GM04503 (cell line): Measurements from ENCODE around the gene PABPN1L.

Experiments used
- DNase-seq: peaks from one replicate; pipeline ENCODE4 v3.0.0-alpha.2; 2012; ENCODE audit warnings: low read depth

The PABPN1L gene

DNA sequence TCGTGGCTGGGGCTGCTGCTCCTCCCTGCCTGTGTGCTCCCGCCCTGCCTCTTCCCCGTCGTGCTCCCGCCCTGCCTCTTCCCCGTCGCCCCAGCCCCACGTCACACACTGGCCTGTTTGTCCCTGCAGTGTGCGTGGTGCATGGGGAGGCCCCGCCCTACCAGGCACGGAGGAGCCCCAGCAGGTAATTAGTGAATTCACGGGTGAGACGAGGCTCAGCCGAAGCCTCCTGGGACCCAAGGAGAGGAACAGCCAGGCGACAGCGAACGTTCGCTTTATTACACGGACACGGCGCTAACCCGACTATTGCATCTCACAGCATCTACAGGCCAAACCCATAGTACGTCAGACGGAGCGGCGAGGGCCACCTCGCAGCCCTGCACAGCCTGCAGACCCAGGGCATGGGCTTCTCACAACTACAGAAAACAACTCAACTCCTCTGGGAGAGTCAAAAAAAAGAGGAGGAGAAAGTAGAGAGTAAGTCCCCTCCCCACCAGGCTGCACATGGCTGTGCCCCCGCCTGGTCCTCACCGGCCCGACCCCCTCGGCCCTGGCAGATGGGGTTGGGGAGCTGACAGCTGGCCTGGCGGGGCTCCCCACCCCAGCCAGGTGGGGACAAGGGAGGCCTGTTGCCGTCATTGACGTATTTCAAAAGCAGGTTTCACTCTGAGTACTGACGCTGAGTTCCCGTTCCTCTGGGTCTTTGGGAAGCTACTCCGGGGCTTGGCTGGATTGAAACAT is 4.3 kb upstream of the PABPN1L start:
- DNase-seq, result no peak

DNA sequence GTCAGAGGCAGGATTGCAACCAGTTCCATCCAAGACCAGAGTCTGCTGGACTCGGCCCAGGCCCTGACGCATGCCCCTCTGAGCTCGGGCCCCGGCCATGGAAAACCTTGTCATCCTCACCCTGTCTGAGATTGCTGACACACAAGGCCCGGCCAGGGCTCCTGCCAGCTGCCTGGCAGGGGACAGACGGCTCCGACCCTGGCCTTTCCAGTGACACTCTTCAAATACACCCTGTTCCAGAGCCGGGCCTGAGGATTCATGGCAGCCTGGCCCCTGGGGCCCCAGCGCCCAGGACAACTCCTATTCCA is 3.2 kb upstream of the PABPN1L start:
- DNase-seq, result no peak

DNA sequence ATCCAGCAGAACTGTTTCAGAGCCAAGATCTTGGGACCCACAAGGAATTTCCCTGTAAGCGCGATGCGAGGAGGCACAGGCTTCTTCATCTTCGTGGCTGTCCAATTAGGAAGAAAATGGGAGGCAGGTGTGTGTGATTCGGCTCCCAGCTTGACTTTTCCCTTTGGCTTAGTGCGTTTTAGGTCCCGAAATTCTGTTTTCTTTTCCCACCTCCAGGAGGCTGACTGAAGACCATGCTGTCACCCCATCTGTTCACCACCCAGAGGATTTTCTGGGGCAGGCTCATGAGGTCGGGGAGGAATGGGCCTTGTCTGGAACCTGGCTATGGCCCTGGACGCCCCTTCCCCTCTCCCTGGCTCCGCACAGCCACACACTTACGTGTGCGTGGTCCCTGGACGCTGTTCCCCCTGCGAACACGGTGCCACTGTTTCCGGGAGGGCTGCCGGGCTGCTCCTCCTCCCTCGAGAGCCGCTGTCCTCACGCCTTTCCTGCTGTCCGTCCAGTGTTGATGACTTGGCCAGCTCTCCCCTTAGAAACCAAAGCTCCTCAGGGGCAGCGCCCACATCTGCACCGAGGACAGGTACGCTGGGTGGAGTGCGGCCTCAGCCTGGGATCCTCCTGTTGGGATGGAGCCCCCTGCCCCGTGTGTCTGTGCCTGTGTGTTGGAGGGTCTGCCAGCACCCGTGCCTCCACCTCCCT is 2.7 kb upstream of the PABPN1L start:
- no peak for DNase-seq

DNA sequence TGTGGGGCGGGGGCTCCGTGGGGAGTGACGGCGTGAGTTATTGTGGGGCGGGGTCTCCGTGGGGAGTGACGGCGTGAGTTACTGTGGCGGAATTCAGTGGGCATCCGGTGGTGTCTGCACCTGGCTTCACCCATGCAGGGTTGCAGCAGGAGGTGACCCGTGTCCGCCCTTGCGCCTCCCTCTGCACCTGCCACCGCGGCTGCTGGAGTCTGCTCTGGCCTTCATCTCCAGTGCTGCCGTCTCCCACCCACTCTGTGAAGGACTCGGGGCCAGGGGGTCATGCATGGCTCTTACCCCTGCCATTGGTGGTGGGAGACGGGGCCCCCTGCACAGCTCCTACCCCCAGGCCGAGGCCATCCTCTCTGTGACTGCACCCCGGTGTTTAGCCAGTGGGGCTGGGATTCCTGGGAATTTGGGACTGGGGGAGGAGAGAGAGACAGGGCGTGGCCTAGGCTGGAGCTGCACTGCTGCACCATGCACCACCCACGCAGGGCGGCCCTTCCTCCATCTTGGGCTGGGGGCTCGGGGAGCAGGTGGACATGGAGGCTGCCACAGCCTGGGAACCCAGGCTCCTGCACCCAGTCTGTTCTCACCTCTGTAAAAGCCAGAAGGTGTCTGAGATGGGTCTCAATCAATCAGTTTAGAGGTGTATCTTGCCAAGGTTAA is 1.3 kb upstream of the PABPN1L start:
- no peak for DNase-seq

DNA sequence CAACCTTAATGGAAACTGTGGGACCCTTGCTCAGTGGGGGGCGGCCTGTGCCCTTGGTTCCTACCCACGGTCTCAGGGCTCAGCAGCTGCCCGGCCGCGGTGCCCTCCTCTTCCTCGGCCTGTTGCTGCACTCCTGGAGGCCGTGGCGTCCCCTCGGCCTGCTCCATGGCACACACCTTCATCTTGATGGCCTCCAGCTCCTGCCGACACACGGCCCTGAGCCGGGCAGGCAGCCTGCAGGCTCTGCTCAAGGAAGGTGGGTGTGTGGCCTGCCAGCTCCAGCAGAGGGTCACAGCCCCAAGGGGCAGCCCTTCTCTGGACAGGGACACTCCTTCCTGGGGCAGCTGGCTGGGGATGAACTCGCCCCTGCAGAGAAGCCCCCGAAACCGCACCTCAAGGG is 718 bp downstream of the PABPN1L start:
- no peak for DNase-seq

DNA sequence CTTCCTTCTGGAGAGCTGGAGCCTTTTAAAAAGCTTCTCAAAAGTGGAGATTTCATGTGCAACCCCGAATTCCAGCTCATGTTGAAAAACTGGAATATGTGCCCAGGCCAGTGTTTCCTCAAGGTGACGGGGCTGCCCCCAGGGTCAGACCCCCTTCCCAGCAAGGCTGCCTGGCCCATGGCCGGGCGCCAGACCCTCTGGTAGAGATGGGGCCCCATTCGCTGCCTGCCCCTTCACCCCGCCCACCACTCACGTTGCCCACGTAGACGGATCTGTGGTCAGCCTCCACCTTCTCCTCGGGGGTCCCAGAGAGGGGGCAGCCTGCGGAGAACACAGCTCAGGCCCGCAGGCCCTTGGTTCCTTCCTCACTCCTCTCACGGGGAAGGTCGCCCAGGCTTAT is 1.1 kb downstream of the PABPN1L start:
- DNase-seq, result no peak

DNA sequence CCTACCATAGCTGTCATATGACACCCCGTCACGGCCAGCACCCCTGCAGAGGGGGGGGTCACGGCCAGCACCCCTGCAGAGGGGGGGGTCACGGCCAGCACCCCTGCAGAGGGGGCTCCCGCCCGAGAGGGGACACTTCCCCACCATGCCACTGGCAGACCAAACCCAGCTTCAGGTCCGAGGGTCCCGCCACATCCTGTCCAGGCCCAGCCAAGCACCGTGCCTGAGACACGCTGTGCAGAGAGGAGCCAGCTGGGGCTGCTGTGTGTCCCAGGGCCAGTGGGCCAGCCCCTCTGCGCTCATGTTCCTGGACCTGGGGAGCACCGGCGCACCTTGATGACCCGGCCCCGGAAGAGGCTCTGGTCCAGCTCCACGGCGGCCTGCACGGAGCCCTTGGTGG is 1.9 kb downstream of the PABPN1L start:
- DNase-seq, result no peak

DNA sequence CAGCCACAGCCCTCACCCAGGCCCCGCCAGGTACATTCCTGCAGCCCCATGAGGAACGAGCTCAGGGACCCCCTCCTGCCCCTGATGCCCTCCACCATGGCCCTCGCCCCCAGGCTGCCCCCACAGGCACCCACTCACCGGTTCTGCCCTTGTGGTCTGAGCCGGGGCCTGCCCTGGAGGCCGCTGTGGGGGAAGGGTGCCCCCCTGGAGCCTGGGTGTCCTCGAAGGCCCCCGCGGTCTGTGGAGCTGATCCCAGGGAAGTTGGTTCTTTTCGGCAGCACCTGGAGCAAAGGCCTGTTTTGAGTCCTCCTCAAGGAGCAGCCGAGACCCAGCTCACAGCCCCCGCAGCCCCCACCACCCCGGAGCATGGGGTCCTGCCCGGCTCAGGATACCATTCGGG is 2.4 kb downstream of the PABPN1L start:
- DNase-seq, result no peak

DNA sequence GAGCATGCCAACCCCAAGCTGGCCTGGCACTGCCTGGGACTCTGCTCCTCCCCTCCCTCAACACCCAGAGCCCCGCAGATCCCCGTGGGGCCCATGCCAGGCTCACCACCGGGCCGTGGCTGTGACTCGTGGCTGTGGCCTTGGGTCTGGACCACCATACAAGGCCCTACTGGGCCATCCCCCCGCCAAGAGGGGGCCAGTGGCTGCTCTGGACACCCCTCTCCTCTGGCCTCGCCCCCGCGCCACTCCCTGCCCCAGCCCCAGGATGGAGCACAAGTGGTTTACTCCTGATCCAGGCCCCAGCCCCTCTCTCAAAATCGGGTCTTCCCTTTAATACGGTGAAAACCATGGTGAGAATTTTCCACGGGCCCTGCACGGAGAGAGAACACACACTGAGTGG is 3.0 kb downstream of the PABPN1L start:
- DNase-seq, result no peak

DNA sequence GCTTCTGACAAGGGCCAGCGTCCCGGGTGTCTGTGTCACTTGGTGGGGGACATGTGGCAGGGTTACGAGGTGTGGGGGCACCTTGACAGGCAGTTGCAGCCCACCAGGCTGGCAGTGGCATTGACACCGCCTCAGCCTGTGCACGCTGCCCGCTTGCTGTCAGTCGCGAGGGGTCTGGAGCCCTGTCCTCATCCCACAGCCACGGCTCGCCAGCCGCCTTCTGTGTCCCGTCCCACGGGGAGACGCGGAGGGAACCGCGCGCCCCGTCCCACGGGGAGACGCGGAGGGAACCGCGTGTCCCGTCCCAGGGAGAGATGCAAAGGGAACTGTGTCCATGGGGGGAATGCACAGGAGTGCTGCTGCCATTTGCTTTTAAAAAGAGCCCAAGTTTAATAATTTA is 3.5 kb downstream of the PABPN1L start:
- no peak for DNase-seq

DNA sequence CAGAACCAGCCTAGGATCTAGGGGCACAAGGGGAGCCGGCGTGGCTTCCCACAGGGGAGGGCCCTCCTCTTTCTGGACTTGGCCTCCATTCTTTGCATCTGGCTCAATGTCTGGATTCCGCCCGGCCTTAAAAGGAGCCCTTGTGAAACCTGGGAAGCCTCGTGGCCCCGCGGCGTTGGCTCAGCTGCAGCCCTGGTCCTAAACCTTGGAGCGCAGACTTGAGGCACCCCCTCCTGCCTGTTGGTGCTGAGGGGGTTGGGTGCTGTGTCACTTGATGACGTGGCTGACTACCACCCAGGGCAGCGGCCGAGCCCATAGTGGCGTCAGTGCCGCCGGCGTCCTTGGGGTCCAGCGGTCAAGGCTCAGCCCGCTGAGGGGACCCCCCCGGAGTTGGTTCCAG is 5.1 kb downstream of the PABPN1L start:
- DNase-seq, result no peak

DNA sequence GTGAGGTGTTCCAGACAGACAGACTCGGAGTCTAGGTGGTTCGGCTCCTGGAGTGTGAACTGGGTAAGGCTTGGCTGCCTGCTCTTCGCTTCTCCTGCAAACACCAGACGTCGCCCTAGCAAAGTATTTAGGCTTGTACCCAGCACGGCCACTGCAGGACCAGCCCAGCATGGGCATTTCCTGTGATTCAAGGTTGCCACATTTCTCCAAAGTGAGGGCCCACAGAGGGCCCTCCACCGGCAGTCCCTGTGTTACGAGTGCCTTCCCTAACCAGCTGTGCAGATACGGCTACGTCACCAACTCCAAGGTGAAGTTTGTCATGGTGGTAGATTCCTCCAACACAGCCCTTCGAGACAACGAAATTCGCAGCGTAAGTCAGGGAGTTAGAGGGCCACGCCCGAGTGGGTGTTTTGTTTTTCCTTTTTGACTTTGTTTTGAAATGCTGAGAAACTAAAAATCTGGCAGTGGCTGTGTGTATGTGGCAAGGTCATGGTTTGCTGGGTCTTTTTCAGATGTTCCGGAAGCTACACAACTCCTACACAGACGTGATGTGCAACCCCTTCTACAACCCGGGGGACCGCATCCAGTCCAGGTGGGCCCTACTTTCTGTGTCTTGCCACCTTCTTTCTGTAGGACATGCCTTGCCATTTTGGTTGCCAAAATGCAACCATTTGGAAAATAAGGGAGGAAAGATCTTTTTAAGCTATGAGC is 6.9 kb downstream of the PABPN1L start:
- no peak for DNase-seq

DNA sequence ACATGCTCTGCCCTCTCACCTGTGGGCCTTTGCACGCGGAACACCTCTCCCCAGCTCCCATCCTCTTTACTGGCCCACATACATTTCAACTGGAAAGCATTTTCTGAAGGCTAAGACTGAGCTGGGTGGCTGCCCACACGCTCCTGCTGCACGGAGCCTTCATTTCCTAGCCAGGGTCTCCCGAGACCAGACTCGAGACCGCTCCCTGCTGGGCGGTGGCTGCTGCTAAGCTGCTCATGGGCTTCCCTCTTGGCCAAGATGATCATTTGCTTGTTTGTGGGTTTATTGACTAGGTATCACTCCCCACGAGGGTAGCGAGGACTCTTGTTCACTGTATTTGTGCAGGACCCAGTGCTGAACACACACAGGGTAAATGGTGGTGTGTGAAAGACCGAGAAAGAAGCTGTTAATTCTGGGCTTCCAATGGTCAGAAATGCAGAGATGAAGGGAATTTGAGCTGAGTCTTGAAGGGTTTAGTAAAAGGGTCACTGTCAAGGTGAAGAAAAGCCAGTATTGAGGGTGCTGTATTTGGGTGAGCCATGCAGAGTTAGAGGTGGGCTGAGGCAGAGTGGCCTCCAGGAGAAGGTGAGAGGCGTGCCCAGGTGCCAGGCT is 8.6 kb downstream of the PABPN1L start:
- DNase-seq, result peak; percentile 18

DNA sequence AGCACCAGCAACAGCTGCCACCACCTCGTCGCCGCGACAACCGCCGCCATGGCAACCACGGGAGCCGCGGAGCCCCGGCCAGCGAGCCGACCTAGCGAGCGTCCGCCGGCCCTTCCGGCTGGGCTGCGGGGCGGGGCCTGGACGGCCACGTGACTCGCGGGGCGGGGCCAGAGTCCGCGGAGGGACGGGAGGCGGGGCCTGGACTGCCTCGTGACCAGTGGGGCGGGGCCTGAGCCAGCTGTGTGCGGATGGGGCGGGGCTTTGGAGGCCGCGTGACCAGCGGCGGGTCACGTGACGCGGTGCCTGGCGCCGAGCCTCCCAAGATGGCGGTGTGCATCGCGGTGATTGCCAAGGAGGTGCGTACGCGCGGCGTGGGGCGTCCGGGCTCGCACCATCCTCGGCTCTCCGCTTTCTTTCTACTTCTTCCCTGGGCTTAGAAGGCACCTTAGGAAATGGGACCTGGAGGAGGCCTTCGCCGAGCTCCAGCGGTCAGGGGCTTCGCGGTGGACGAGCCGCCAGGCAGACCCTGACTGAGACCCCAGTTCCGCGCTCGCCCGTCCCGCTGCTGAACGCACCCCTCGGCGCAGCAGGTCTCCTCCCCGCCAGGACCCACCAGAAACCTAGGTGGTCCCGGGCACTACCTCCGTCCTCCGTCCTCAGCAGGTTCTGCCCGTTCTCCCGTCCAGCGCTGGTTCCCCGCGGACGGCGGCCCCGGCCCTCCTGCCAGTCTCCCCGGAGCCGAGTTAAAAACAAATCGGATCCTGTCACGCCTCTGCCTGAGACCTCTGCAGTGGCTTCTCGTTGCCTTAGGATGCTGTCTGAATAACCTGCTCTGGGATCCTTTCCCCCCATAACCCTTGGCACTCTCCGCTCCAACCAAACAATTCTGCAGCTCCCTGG is 9.4 kb downstream of the PABPN1L start, which contains the start of the genes GALNS and TRAPPC2L:
Gene GALNS (minus strand): TSS at position 120 of the 900 bp plus-strand sequence. CDS start 70 bp downstream, at position 50.
Gene TRAPPC2L (plus strand): TSS at position 300 of the 900 bp plus-strand sequence. CDS start 24 bp downstream, at position 324.
- peak; percentile 43 for DNase-seq

DNA sequence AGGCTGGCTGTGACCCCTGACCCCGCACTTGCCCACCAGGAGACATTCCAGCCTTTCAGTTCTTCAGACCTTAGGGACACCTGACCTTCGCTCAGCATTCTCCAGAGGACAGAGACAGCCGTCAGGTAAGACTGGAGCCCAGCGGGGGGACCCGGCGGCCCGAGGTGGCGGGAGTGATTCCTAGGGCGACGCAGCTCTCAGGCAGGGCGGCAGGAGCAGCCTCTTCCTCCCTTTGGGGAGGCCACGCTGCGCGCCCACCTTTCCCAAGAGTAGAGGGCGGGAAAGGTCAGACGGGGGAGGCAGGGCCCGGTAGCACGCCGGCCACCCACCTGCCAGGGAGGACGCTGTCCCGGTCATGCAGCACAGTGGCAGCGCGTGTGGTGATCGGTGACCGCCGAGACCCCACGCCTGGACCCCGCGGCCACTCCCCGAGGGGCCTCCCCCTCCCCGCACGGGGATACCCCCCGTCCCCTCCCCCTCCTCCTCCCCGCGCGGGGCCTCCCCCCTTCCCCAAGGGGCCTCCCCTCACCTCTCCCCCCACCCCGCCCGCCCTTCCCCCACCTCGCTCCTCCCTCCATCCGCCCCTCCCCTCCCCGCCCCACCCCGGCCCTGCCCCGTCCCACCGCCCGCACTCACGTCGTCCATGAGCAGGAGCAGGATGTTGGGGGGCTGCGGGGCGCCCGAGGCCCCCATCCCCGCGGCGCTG is 10.2 kb downstream of the PABPN1L start:
- no peak for DNase-seq

DNA sequence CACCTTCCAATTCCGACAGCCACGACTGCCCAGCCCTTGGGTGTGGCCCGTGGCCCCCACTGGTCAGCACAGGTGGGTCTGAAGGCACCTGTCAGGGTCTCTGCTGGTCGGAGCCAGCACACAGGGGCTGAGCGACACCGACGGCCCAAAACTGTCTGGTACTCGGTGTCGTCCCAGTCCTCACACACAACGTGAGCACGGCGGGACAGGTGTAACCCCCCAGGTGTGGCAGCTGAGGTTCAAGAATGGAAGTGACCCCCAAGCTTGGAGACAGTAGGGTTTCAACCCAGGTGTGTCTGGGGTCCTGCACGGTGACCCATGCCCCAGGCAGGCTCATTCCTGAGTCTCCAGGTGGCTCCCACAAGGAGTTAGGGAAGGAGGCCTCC is 10.7 kb downstream of the PABPN1L start:
- no peak for DNase-seq

DNA sequence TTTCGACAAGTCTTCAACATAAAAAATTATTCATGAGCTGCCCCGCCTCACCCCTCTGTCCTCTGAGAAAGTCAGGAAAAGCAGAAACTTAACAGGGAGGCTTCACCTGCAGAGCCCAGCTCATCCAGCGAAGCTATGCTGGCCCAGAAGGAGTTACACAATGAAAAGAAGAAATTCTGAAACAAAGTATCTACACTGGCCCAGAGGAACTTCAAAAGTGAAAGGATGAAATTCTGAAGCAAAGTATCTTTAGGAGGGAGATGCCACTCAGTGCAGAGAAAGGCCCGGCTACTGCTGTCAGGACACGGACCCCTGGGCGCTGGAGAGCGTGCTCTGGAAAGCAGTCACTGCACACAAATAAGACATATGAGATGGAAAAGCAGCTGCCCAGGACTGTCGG is 11.3 kb downstream of the PABPN1L start:
- no peak for DNase-seq

DNA sequence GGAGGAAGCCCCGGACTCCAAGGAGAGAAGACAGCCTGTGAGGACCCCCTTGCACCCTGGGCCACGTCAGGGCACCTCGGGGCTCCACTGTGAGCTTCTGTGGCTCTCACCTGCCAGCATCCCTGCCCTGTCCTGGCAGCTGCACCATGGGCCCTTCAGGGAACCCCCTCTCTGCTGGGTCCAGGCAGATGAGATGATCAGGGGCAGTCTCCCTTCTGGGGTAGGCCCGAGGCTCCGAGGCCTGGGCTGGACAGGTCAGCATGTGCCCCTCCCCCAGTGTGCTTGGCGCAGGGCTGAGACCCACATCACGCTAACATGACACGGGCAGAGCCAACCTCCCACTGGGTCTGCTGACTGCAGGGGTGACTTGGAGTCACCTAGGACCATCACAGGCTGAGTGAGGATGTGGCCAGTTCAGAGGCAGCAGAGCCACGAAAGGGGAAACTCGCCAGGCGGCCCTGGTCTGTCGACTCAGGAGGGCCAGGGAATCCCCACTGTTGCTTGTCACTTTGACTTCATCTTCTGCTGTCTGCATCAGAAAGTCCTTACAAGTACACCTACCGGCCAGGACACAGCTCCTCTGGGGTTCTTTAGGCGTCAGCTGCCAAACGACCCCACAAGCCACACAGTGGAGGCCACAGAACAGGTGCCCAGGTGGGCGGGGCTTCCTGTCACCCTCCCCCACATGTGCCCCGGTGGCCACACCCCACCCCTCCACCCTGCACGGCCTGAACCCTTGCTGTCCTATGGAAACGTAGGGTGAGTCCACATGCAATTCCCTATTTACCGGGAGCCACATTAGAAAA is 12.0 kb downstream of the PABPN1L start:
- DNase-seq, result no peak

DNA sequence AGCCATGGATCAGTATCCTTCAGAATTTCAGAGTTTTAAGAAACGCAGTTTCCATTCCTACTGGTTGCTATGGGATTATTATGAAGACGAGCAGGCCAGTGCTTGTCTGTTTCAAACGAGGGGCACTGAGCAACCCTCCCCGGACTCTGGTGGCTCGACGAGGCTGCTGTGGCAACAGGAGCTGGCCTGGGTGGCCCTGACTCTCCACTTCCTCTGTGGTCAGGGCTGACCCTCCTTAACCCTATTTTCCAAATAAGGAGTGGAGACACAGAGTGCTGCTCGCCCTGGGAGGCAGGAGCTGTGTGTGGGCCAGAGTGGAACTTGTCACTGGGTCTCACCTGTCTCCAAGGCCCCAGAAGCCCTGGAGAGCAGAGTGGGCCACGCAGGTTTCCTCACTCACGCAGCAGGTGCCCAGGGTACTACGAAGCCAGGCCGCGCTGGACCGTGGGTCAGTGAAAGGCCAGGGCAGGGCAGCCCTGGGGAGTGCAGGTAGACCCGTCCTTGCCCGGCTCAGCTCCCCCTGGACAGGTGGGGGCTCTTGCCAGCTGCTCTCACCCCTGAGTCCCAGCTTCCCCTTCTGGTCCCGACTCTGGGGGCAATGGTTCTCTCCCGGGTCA is 13.0 kb downstream of the PABPN1L start:
- DNase-seq, result no peak
